OCI-LY3 (cell line): ENCODE measurements around the gene LILRB1.
"Not testable (repeated sequence)": the region's sequence is repeated elsewhere in the genome, so short reads cannot be mapped to it uniquely, and the experiment has no call there.

ENCODE experiments used
- H2AFZ ChIP-seq: fragments of 200-600, 300-600 bp; shearing (Covaris generic); 2 replicates; pipeline ENCODE4 v1.6.0; 2014; ENCODE audit warnings: antibody characterized with exemption, low read depth, low read length
- H3K27ac ChIP-seq: fragments of 200-600, 300-600 bp; sonication (generic); 2 replicates; pipeline ENCODE4 v1.5.1; 2014; ENCODE audit warnings: mild to moderate bottlenecking, low read length, moderate library complexity, mixed read lengths
- H3K27me3 ChIP-seq: fragments of 200-600, 300-600 bp; sonication (generic); 2 replicates; pipeline ENCODE4 v1.6.1; 2014; ENCODE audit warnings: low read depth, low read length, mixed read lengths
- H3K36me3 ChIP-seq: fragments of 200-600, 300-600 bp; sonication (generic); replicated peaks from 2 replicates; pipeline ENCODE3; 2014; ENCODE audit warnings: low read depth, low read length, mixed read lengths
- H3K4me1 ChIP-seq: fragments of 300-600, 200-600 bp; sonication (generic); 2 replicates; pipeline ENCODE4 v1.6.1; 2014; ENCODE audit warnings: low read length, mixed read lengths
- H3K4me2 ChIP-seq: fragments of 200-600, 300-600 bp; sonication (generic); 2 replicates; pipeline ENCODE4 v1.6.1; 2014; ENCODE audit warnings: low read length, mixed read lengths
- H3K4me3 ChIP-seq: fragments of 300-600, 200-600 bp; sonication (generic); 2 replicates; pipeline ENCODE4 v1.5.1; 2014; ENCODE audit warnings: antibody characterized with exemption, mild to moderate bottlenecking, low read length, moderate library complexity
- H3K79me2 ChIP-seq: fragments of 300-600, 200-600 bp; shearing (Covaris generic); 2 replicates; pipeline ENCODE4 v1.6.1; 2014; ENCODE audit warnings: mild to moderate bottlenecking, low read length, mixed read lengths
- H3K9ac ChIP-seq: fragments of 300-600, 200-600 bp; shearing (Covaris generic); 2 replicates; pipeline ENCODE4 v1.6.0; 2014; ENCODE audit warnings: mild to moderate bottlenecking, low read length, moderate library complexity
- H3K9me3 ChIP-seq: fragments of 200-600, 300-600 bp; shearing (Covaris generic); 2 replicates; pipeline ENCODE4 v1.6.1; 2014; ENCODE audit warnings: low read length, mixed read lengths; ENCODE audit not compliant: insufficient read depth
- H4K20me1 ChIP-seq: fragments of 200-600, 300-600 bp; sonication (generic); 2 replicates; pipeline ENCODE4 v1.6.1; 2016; ENCODE audit warnings: low read length, mixed read lengths; ENCODE audit not compliant: insufficient read depth
- CTCF ChIP-seq: fragments of 200-600, 300-600 bp; sonication (generic); IDR thresholded peaks from 2 replicates; pipeline ENCODE4 v1.5.1; 2014; ENCODE audit warnings: antibody characterized with exemption, low read length, low read depth
- EZH2phosphoT487 ChIP-seq: fragments of 200-600 bp; shearing (Covaris generic); IDR thresholded peaks from 2 replicates; pipeline ENCODE4 v1.6.1; 2018; ENCODE audit warnings: antibody characterized with exemption, mixed run types, low read depth

Gene LILRB1

DNA sequence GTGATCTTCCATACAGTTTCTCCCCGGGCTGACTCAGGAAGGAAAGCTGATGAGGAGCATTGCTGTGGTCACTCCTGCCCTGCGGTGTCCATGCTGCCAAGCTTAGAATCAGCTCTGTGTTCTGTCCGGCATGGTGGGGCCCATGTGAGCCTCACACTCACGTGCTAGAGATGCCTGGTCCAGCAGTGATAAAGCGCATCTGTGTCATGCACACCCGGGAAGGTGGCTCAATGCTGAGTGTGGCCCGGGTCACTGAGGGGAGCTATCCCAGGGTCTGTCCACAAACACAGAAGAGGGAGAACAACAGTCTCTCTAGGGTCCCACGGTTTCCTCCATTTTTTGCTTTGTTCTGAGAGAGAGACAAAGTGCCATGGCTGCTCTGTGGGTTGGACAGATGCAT lies 3.5 kb upstream of the LILRB1 start:
- H3K9me3 ChIP-seq = peaks cover 6% of the 10 kb centered on the region; the same call in 1 of the 2 replicates
- no peak overlapping the region for H3K4me3 ChIP-seq
- H3K36me3 ChIP-seq = peaks cover 4% of the 10 kb centered on the region
- H3K27ac ChIP-seq = no peak overlapping the region
- TF ChIP-seq EZH2phosphoT487 (no peak), CTCF (no peak)
- H2AFZ ChIP-seq = no peak overlapping the region
- no peaks in the 10 kb centered on the region for H3K27me3 ChIP-seq
- H3K4me2 ChIP-seq = no peak overlapping the region
- H3K9ac ChIP-seq = no peak overlapping the region
- peaks cover 38% of the 10 kb centered on the region for H3K4me1 ChIP-seq
- H3K79me2 ChIP-seq = peaks cover 8% of the 10 kb centered on the region; the same call in 1 of the 2 replicates
- H4K20me1 ChIP-seq = no peaks in the 10 kb centered on the region

DNA sequence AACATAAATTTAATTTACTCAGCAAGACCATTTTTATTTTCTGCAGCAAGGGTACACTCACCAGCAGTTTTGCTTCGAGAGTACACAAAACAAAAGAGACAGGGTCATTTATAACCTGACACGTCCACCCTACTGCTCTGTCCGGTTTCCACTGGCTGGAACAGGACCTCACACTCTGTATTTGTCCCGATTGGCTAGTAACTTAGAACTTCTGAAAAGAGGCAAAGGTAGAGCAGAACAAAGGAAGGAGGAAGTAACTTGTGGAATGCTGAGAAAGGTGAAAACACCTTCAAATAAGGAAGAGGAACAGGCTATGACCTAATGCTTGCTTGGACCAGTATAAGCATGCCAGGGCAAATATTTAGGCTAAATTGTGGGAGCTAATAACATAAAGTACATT lies 2.4 kb upstream of the LILRB1 start:
- not testable (repeated sequence) for H2AFZ ChIP-seq, H3K9ac ChIP-seq, H3K27ac ChIP-seq, H3K4me2 ChIP-seq, H3K79me2 ChIP-seq, H3K27me3 ChIP-seq, H3K4me3 ChIP-seq, H3K36me3 ChIP-seq, H4K20me1 ChIP-seq, H3K9me3 ChIP-seq
- H3K4me1 ChIP-seq = peaks cover 32% of the 10 kb centered on the region

DNA sequence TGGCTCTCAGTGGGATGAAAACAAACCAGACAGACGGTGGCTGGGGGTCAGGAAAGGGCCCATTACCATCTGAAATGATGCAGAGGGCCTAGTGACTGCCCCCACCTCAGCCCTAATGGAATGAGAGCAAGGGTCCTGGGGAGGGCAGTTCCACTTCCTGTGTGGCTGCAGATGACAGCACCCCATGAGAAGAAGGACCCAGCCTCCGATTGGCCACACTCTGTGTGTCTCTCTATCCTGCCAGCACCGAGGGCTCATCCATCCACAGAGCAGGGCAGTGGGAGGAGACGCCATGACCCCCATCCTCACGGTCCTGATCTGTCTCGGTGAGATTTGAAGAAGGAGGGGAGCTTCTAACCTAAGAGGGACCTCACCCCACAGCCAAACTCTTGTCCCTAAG lies 498 bp downstream of the LILRB1 start:
- Histone ChIP-seq H4K20me1 (no peaks in the 10 kb centered on the region), H2AFZ (no peak overlapping the region), H3K9me3 (peaks cover 6% of the 10 kb centered on the region; the same call in 1 of the 2 replicates), H3K9ac (no peak overlapping the region), H3K79me2 (no peaks in the 10 kb centered on the region), H3K4me3 (no peak overlapping the region), H3K27me3 (no peaks in the 10 kb centered on the region), H3K4me1 (peaks cover 22% of the 10 kb centered on the region), H3K36me3 (peaks cover 4% of the 10 kb centered on the region), H3K4me2 (0 out of 2 replicates have a peak overlapping the region, but pooled peaks have one; percentile 4), H3K27ac (no peak overlapping the region)
- TF ChIP-seq CTCF (no peak), EZH2phosphoT487 (no peak)

DNA sequence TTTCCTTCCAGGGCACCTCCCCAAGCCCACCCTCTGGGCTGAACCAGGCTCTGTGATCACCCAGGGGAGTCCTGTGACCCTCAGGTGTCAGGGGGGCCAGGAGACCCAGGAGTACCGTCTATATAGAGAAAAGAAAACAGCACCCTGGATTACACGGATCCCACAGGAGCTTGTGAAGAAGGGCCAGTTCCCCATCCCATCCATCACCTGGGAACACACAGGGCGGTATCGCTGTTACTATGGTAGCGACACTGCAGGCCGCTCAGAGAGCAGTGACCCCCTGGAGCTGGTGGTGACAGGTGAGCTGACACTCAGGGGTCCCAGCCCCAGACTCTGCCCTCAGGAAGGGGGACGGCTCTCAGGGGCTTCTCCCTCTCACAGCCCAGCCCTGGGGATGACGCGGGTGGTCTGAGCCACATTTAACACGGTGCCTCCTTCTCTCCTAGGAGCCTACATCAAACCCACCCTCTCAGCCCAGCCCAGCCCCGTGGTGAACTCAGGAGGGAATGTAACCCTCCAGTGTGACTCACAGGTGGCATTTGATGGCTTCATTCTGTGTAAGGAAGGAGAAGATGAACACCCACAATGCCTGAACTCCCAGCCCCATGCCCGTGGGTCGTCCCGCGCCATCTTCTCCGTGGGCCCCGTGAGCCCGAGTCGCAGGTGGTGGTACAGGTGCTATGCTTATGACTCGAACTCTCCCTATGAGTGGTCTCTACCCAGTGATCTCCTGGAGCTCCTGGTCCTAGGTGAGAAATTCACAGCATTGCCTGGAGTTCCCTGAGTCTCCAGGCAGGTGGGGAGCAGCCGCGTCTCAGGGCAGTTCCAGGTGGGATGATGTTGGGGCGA lies 1.4 kb downstream of the LILRB1 start:
- H3K4me3 ChIP-seq, H3K27ac ChIP-seq, H3K36me3 ChIP-seq, H4K20me1 ChIP-seq, H3K27me3 ChIP-seq, H3K9me3 ChIP-seq, H3K9ac ChIP-seq, H2AFZ ChIP-seq, H3K4me2 ChIP-seq, H3K79me2 ChIP-seq: not testable (repeated sequence)
- peaks cover 22% of the 10 kb centered on the region for H3K4me1 ChIP-seq

DNA sequence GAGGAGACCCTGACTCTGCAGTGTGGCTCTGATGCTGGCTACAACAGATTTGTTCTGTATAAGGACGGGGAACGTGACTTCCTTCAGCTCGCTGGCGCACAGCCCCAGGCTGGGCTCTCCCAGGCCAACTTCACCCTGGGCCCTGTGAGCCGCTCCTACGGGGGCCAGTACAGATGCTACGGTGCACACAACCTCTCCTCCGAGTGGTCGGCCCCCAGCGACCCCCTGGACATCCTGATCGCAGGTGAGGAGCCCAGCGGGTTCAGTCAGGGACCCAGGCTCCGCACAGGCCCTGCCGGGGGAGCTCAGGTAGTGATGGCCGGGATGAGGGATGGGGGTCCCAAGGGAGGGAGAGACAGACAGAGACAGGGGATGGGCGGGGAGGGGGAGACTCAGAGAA lies 2.2 kb downstream of the LILRB1 start:
- not testable (repeated sequence) for H3K4me3 ChIP-seq, H3K4me2 ChIP-seq, H3K9ac ChIP-seq, H3K36me3 ChIP-seq, H4K20me1 ChIP-seq, H3K27ac ChIP-seq, H3K9me3 ChIP-seq, H3K27me3 ChIP-seq, H2AFZ ChIP-seq, H3K79me2 ChIP-seq
- H3K4me1 ChIP-seq = peaks cover 22% of the 10 kb centered on the region
